ENCODE data around the gene HOXD13.

DNA sequence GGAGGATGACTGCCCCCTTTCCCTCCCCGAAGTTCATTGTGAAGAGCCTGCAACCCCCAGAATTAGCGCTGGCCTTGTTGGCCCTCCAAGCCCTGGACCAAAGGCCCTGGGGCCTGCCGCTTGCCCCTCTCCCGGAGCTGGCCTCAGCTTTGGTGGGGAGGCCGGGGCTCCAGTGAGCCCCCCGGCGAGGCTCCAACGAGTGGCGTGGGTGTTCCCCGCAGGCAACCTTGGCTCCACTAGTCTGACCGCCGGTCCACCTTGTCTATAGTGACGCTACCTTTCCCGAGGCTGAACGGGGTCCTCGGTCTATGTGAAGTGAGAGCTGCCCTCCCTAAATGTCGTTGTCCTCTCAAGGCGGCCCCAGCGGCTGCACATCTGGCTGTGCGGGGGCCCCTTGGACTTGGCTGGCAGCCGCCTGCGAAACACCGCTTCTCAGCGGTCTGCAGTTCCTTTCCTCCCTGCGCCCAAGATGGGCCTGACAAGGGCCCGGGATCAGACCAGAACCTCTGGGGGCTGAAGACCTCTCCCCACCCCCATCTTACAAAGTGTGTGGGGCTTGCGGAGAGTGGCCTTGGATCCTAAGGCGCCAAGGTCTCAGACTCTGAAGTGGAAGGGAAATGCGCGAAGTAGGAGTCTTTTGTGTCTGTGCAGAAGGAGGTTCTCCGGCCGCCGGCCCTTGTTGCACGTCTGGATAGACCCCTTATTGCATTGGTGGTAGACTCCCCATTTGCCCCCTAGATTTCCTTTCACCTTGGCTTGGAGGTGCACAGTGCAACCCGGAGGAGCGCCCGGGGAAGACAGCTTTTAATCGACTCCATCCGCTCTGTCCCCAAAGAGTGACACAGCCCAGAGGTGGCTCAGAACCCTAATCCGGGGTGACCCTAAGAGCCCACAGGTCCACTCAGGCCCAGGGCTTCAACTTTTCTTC, 20.1 kb downstream of the HOXD13 start:
- no peak for TF ChIP-seq POLR2A (IDR thresholded peaks at IDR 0.05)
- TF ChIP-seq, protein P1, sequence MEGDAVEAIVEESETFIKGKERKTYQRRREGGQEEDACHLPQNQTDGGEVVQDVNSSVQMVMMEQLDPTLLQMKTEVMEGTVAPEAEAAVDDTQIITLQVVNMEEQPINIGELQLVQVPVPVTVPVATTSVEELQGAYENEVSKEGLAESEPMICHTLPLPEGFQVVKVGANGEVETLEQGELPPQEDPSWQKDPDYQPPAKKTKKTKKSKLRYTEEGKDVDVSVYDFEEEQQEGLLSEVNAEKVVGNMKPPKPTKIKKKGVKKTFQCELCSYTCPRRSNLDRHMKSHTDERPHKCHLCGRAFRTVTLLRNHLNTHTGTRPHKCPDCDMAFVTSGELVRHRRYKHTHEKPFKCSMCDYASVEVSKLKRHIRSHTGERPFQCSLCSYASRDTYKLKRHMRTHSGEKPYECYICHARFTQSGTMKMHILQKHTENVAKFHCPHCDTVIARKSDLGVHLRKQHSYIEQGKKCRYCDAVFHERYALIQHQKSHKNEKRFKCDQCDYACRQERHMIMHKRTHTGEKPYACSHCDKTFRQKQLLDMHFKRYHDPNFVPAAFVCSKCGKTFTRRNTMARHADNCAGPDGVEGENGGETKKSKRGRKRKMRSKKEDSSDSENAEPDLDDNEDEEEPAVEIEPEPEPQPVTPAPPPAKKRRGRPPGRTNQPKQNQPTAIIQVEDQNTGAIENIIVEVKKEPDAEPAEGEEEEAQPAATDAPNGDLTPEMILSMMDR (IDR thresholded peaks at IDR 0.05): no peak
